Stimulated activated effector memory CD8-positive, alpha-beta T cell treated with anti-CD3 and anti-CD28 coated beads, Interleukin-12 subunit alpha, Interleukin-12 subunit beta, amount 100 ng/mL, for 72 hours (primary cell): ENCODE measurements around the gene PHACTR3.

Source experiments
- ATAC-seq: fragments of 150-1000 bp; cut with Tn5 transposase; 2 replicates; pipeline ENCODE4 v1.10.0; 2021
- DNase-seq, 2 donors: peaks; one replicate each; pipeline ENCODE4 v3.0.0; 2021 to 2022; ENCODE audit warnings: low spot score in 2 of 2
- H3K27ac Mint-ChIP-seq: one replicate; pipeline ENCODE4 v1.8.0; 2022; ENCODE audit warnings: mild to moderate bottlenecking, mixed read lengths
- H3K36me3 Mint-ChIP-seq: one replicate; pipeline ENCODE4 v1.8.0; 2022; ENCODE audit warnings: mild to moderate bottlenecking, mixed read lengths
- H3K4me1 Mint-ChIP-seq: one replicate; pipeline ENCODE4 v1.8.0; 2022; ENCODE audit warnings: mixed read lengths
- H3K4me3 Mint-ChIP-seq: one replicate; pipeline ENCODE4 v1.8.0; 2022; ENCODE audit warnings: mild to moderate bottlenecking, mixed read lengths
- H3K9me3 Mint-ChIP-seq: one replicate; pipeline ENCODE4 v1.8.0; 2022; ENCODE audit warnings: mixed read lengths

The PHACTR3 gene

GRCh38 chr20:59794555-59794954, 190.2 kb downstream of the PHACTR3 start:
- no peak overlapping the region for H3K4me3 Mint-ChIP-seq
- DNase-seq (no peak), ATAC-seq (no peak)
- peaks cover 14% of the 10 kb centered on the region for H3K9me3 Mint-ChIP-seq
- H3K4me1 Mint-ChIP-seq, result no peaks in the 10 kb centered on the region
- no peaks in the 10 kb centered on the region for H3K36me3 Mint-ChIP-seq
- no peak overlapping the region for H3K27ac Mint-ChIP-seq

GRCh38 chr20:59800309-59800708, 196.0 kb downstream of the PHACTR3 start:
- Mint-ChIP-seq H3K27ac (no peak overlapping the region), H3K9me3 (peaks cover 18% of the 10 kb centered on the region), H3K4me3 (no peak overlapping the region), H3K4me1 (no peaks in the 10 kb centered on the region), H3K36me3 (no peaks in the 10 kb centered on the region)
- ATAC-seq (no peak), DNase-seq (no peak)

GRCh38 chr20:59802018-59802417, 197.7 kb downstream of the PHACTR3 start:
- H3K4me1 Mint-ChIP-seq, result no peaks in the 10 kb centered on the region
- peak in 1 of 2 donors; percentile 7 for DNase-seq
- peaks cover 14% of the 10 kb centered on the region for H3K9me3 Mint-ChIP-seq
- H3K27ac Mint-ChIP-seq, result no peak overlapping the region
- no peak for ATAC-seq
- no peak overlapping the region for H3K4me3 Mint-ChIP-seq
- no peaks in the 10 kb centered on the region for H3K36me3 Mint-ChIP-seq

- Mint-ChIP-seq H3K4me3 (no peak overlapping the region), H3K36me3 (no peaks in the 10 kb centered on the region), H3K27ac (no peak overlapping the region)
Observed at GRCh38 chr20:59802471-59803221, 198.3 kb downstream of the PHACTR3 start.

GRCh38 chr20:59804347-59804746, 200.0 kb downstream of the PHACTR3 start:
- no peak for DNase-seq
- no peaks in the 10 kb centered on the region for H3K4me1 Mint-ChIP-seq
- H3K4me3 Mint-ChIP-seq, result no peak overlapping the region
- H3K36me3 Mint-ChIP-seq, result no peaks in the 10 kb centered on the region
- no peak overlapping the region for H3K27ac Mint-ChIP-seq
- ATAC-seq, result no peak
- H3K9me3 Mint-ChIP-seq, result peaks cover 8% of the 10 kb centered on the region

More at GRCh38 chr20:59802471-59803221, 198.3 kb downstream of the PHACTR3 start:
- Mint-ChIP-seq H3K9me3 (peaks cover 12% of the 10 kb centered on the region), H3K4me1 (no peaks in the 10 kb centered on the region)
- DNase-seq (peak in 1 of 2 donors; percentile 17), ATAC-seq (no peak)

- Mint-ChIP-seq H3K4me3 (no peak overlapping the region), H3K36me3 (no peaks in the 10 kb centered on the region), H3K27ac (no peak overlapping the region), H3K9me3 (peaks cover 4% of the 10 kb centered on the region), H3K4me1 (no peaks in the 10 kb centered on the region)
- peak in 1 of 2 donors; percentile 32 for DNase-seq
- no peak for ATAC-seq
Observed at GRCh38 chr20:59804871-59805665, 200.7 kb downstream of the PHACTR3 start.

- H3K36me3 Mint-ChIP-seq, result no peaks in the 10 kb centered on the region
- DNase-seq (peak in 1 of 2 donors; percentile 39), ATAC-seq (no peak)
- no peak overlapping the region for H3K4me3 Mint-ChIP-seq
- H3K27ac Mint-ChIP-seq, result no peak overlapping the region
- H3K4me1 Mint-ChIP-seq, result no peaks in the 10 kb centered on the region
- H3K9me3 Mint-ChIP-seq, result no peaks in the 10 kb centered on the region
Observed at GRCh38 chr20:59805786-59806577, 201.6 kb downstream of the PHACTR3 start.

- no peaks in the 10 kb centered on the region for H3K9me3 Mint-ChIP-seq
- DNase-seq (no peak), ATAC-seq (no peak)
- no peaks in the 10 kb centered on the region for H3K36me3 Mint-ChIP-seq
- H3K4me3 Mint-ChIP-seq, result no peak overlapping the region
- no peaks in the 10 kb centered on the region for H3K4me1 Mint-ChIP-seq
- H3K27ac Mint-ChIP-seq, result no peak overlapping the region
Observed at GRCh38 chr20:59806578-59806975, 202.2 kb downstream of the PHACTR3 start.

- Mint-ChIP-seq H3K4me3 (no peak overlapping the region), H3K9me3 (no peaks in the 10 kb centered on the region), H3K36me3 (no peaks in the 10 kb centered on the region), H3K27ac (no peak overlapping the region), H3K4me1 (no peaks in the 10 kb centered on the region)
- ATAC-seq (no peak), DNase-seq (peak in 1 of 2 donors; percentile 36)
Observed at GRCh38 chr20:59807909-59808728, 203.8 kb downstream of the PHACTR3 start.

GRCh38 chr20:59808729-59809381, 204.5 kb downstream of the PHACTR3 start:
- Mint-ChIP-seq H3K36me3 (no peaks in the 10 kb centered on the region), H3K4me3 (no peak overlapping the region), H3K4me1 (no peaks in the 10 kb centered on the region), H3K9me3 (no peaks in the 10 kb centered on the region), H3K27ac (no peak overlapping the region)
- DNase-seq (peak in 1 of 2 donors; percentile 13), ATAC-seq (no peak)

GRCh38 chr20:59809630-59810448, 205.5 kb downstream of the PHACTR3 start:
- DNase-seq (peak in 1 of 2 donors; percentile 29), ATAC-seq (no peak)
- Mint-ChIP-seq H3K9me3 (no peaks in the 10 kb centered on the region), H3K36me3 (no peaks in the 10 kb centered on the region), H3K27ac (no peak overlapping the region), H3K4me3 (no peak overlapping the region), H3K4me1 (no peaks in the 10 kb centered on the region)

GRCh38 chr20:59810449-59811187, 206.3 kb downstream of the PHACTR3 start:
- Mint-ChIP-seq H3K4me1 (no peaks in the 10 kb centered on the region), H3K27ac (no peak overlapping the region), H3K4me3 (no peak overlapping the region), H3K36me3 (no peaks in the 10 kb centered on the region), H3K9me3 (no peaks in the 10 kb centered on the region)
- DNase-seq, result peak in 1 of 2 donors; percentile 20
- ATAC-seq, result no peak

- Mint-ChIP-seq H3K27ac (no peak overlapping the region), H3K36me3 (no peaks in the 10 kb centered on the region), H3K4me1 (no peaks in the 10 kb centered on the region), H3K9me3 (no peaks in the 10 kb centered on the region), H3K4me3 (no peak overlapping the region)
- ATAC-seq, result no peak
- DNase-seq, result peak in 1 of 2 donors; percentile 2
Observed at GRCh38 chr20:59811681-59812171, 207.4 kb downstream of the PHACTR3 start.
